OCI-LY7 (cell line): Measurements from ENCODE around the gene CACNA1I. TPM values are rescaled to one million over a fixed set of nuclear protein-coding genes. Genes with fewer than 3 reads are reported as not detected.

Experiments
- BruUV-seq: library from RNA; stranded (reverse); fragments of 400-500 nt; replicated peaks from 2 replicates; lab custom pipeline; 2021; lab: Mats Ljungman, UMichigan
- CTCF ChIA-PET: fragments of 300-600 bp; sonication (Branson Sonifier 250); formaldehyde crosslinking; loops from one replicate; lab custom pipeline; 2022; ENCODE audit warnings: antibody characterized with exemption; ENCODE audit not compliant: unreplicated experiment; lab: Charles Lee
- POLR2A ChIA-PET: fragments of 300-600 bp; sonication (Branson Sonifier 250); formaldehyde crosslinking; loops from one replicate; lab custom pipeline; 2022; ENCODE audit warnings: antibody characterized with exemption; lab: Charles Lee
- DNase-seq: peaks from one replicate; pipeline ENCODE4 v3.0.0-alpha.2; 2015; ENCODE audit warnings: low spot score
- H2AFZ ChIP-seq: fragments of 200-600 bp; sonication (generic), shearing (Covaris generic); 2 replicates; pipeline ENCODE4 v1.6.1; 2014; ENCODE audit warnings: mild to moderate bottlenecking, antibody characterized with exemption, low read length, moderate library complexity
- H3K27ac ChIP-seq: fragments of 200-600 bp; sonication (generic); 2 replicates; pipeline ENCODE4 v1.5.1; 2014; ENCODE audit warnings: mixed run types, low read depth, mild to moderate bottlenecking, moderate library complexity, low read length, inconsistent platforms; ENCODE audit not compliant: poor library complexity, severe bottlenecking
- H3K36me3 ChIP-seq: fragments of 200-600 bp; sonication (generic); 2 replicates; pipeline ENCODE4 v1.6.1; 2014; ENCODE audit warnings: mild to moderate bottlenecking, antibody characterized with exemption, low read length, moderate library complexity, mixed read lengths; ENCODE audit not compliant: insufficient read depth
- H3K4me1 ChIP-seq: fragments of 200-600 bp; sonication (generic); 2 replicates; pipeline ENCODE4 v1.5.1; 2014; ENCODE audit warnings: mild to moderate bottlenecking, low read length; ENCODE audit not compliant: insufficient read depth, poor library complexity, severe bottlenecking
- H3K4me2 ChIP-seq: fragments of 200-600 bp; sonication (generic); 2 replicates; pipeline ENCODE4 v1.6.1; 2014; ENCODE audit warnings: mild to moderate bottlenecking, low read length
- H3K4me3 ChIP-seq: fragments of 200-600 bp; sonication (generic); 2 replicates; pipeline ENCODE4 v1.5.1; 2014; ENCODE audit warnings: mild to moderate bottlenecking, low read depth, low read length; ENCODE audit not compliant: poor library complexity, severe bottlenecking
- H3K79me2 ChIP-seq: fragments of 200-600 bp; sonication (generic); 2 replicates; pipeline ENCODE4 v1.6.1; 2016; ENCODE audit warnings: low read depth, mild to moderate bottlenecking, low read length, moderate library complexity, mixed read lengths; ENCODE audit not compliant: insufficient read depth
- H3K9me2 ChIP-seq: fragments of 200-600 bp; sonication (generic); 2 replicates; pipeline ENCODE4 v1.6.1; 2016; ENCODE audit warnings: mild to moderate bottlenecking, low read length, mixed read lengths; ENCODE audit not compliant: insufficient read depth
- H3K9me3 ChIP-seq: fragments of 200-600 bp; sonication (generic); 2 replicates; pipeline ENCODE4 v1.6.1; 2014; ENCODE audit warnings: mild to moderate bottlenecking, mixed run types, low read length, mixed read lengths
- H4K20me1 ChIP-seq: fragments of 200-600 bp; sonication (generic); 2 replicates; pipeline ENCODE4 v1.6.1; 2014; ENCODE audit warnings: mild to moderate bottlenecking, antibody characterized with exemption, low read length, moderate library complexity, mixed read lengths; ENCODE audit not compliant: insufficient read depth
- EZH2phosphoT487 ChIP-seq: fragments of 200-600 bp; sonication (generic); IDR thresholded peaks from 2 replicates; pipeline ENCODE4 v1.6.1; 2018; ENCODE audit warnings: low read depth, borderline replicate concordance, mild to moderate bottlenecking, mixed run types, antibody characterized with exemption, low read length, moderate library complexity, mixed read lengths
- intact Hi-C: fragments of 100-400 bp; cut with micrococcal nuclease; formaldehyde crosslinking; loops from one replicate; pipeline ENCODE4 v1.10.0; 2022; ENCODE audit not compliant: unreplicated experiment
- total RNA-seq, 2 experiments: library from RNA; depleted of rRNA in 1 of 2; stranded (reverse); fragments of >200 nt in 1 of 2; shearing (Covaris generic) in 1 of 2; gene quantifications; 2 replicates each; pipeline ENCODE4 v1.2.3, GENCODE V29; 2014 to 2022
- TF ChIP-seq, protein P1 (sequence below): fragments of 200-600 bp; sonication (generic); conservative IDR thresholded peaks from 2 replicates; pipeline ENCODE4 v1.5.1; 2014; ENCODE audit warnings: mild to moderate bottlenecking, antibody characterized with exemption, low read length, moderate library complexity, mixed read lengths

The CACNA1I gene
- total RNA-seq, 2 experiments from 2014 or later = 0.03 TPM; not detected in 1

DNA sequence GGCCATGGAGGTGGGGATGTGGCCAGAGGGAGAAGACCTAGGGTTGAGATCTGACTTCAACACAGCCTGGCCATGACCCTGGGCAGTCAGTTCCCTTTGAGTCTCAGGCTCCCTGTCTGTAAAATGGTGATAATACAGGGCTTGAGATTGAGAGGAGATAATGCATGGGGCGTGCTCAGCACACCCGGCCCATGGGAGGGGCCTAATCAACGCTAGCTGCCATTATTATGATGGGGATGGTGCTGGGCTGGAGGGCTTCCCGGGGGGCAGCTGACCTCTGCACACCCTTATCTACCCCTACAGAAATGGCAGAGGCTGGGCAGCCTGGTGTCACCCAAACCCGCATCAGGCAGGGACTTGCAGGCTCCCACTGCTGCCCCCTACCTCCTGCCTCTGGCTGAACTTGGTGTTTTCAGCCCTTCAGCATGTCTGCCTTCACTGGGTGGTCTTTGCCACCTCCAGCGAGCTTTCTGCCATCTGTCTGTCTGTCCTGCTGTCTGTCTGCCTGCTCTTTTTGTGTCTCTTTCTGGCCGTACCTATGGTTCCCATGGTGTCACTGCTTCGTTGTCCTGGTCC, 84.5 kb downstream of the CACNA1I start:
- Histone ChIP-seq H3K4me1 (no peaks in the 10 kb centered on the region), H3K27ac (no peak overlapping the region), H2AFZ (no peak overlapping the region), H4K20me1 (0 out of 2 replicates have a peak, but pooled peaks cover 4% of the 10 kb centered on the region), H3K36me3 (no peaks in the 10 kb centered on the region), H3K9me3 (no peaks in the 10 kb centered on the region), H3K4me3 (no peak overlapping the region), H3K4me2 (no peak overlapping the region), H3K9me2 (no peaks in the 10 kb centered on the region), H3K79me2 (no peaks in the 10 kb centered on the region)
- intact Hi-C loops = no loop called here
- POLR2A ChIA-PET = no interaction called here
- TF ChIP-seq, protein P1, sequence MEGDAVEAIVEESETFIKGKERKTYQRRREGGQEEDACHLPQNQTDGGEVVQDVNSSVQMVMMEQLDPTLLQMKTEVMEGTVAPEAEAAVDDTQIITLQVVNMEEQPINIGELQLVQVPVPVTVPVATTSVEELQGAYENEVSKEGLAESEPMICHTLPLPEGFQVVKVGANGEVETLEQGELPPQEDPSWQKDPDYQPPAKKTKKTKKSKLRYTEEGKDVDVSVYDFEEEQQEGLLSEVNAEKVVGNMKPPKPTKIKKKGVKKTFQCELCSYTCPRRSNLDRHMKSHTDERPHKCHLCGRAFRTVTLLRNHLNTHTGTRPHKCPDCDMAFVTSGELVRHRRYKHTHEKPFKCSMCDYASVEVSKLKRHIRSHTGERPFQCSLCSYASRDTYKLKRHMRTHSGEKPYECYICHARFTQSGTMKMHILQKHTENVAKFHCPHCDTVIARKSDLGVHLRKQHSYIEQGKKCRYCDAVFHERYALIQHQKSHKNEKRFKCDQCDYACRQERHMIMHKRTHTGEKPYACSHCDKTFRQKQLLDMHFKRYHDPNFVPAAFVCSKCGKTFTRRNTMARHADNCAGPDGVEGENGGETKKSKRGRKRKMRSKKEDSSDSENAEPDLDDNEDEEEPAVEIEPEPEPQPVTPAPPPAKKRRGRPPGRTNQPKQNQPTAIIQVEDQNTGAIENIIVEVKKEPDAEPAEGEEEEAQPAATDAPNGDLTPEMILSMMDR = peak; percentile 59
- TF ChIP-seq EZH2phosphoT487 = no peak
- DNase-seq = peak; percentile 21
- CTCF ChIA-PET = no interaction called here
- BruUV-seq = no TSS peak

DNA sequence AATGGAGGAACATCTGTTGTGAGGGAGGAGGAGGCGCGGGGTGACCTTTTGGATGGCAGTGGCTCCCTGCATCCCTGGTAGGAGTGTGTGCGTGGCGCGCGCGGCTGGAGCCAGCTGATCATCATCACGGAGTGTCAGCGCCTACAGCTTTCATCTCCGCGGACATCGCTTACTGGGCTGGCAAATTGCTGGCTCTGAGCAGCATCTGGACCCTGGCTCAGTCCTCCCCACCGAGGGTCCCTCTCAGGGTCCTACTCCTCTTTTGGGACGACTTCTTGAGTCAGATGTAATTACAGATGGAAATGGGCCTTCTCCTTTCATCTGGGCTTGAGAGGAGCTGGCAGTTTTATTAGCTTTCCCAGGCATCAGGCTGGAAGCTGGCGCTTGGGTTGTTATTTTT, 85.3 kb downstream of the CACNA1I start:
- H3K9me2 ChIP-seq = no peaks in the 10 kb centered on the region
- no peaks in the 10 kb centered on the region for H3K36me3 ChIP-seq
- no peaks in the 10 kb centered on the region for H3K9me3 ChIP-seq
- H4K20me1 ChIP-seq = 0 out of 2 replicates have a peak, but pooled peaks cover 4% of the 10 kb centered on the region
- TF ChIP-seq EZH2phosphoT487 = no peak
- TF ChIP-seq, protein P1 = no peak
- H3K27ac ChIP-seq = no peak overlapping the region
- no peaks in the 10 kb centered on the region for H3K4me1 ChIP-seq
- CTCF ChIA-PET = no interaction called here
- POLR2A ChIA-PET = no interaction called here
- no peak for DNase-seq
- intact Hi-C loops = no loop called here
- no TSS peak for BruUV-seq
- no peaks in the 10 kb centered on the region for H3K79me2 ChIP-seq
- no peak overlapping the region for H3K4me3 ChIP-seq
- no peak overlapping the region for H2AFZ ChIP-seq
- no peak overlapping the region for H3K4me2 ChIP-seq
